Measurements from ENCODE around the gene GADD45B. TPM values are rescaled to one million over a fixed set of nuclear protein-coding genes. Genes with fewer than 3 reads are reported as not detected.
A peak's percentile ranks its signal among the peaks of the same experiment; 100 is the strongest.

The GADD45B gene
- total RNA-seq, 1 donor from 2014 or later: 1.2 TPM

DNA sequence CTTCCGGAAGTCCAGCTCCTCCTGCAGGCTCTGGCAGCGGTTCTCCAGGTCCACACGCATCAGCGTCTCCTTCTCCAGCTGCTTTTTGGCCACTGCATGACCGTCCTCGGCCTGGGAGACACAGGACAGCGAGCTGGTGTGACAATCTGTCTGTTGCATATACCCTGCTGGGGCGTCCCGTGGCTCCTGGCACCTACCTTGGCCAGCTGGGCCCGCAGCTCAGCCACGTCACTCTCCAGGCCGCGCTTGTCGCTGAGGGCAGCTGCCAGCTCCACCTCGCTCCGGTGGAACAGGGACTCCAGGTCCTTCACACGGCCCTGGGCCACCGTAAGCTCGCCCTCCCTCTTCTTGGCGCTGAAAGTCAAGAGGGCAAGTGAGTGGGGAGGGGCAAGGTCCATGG, 37.7 kb upstream of the GADD45B start:
- no peak for DNase-seq (ENCODE audit: low spot score)
- Mint-ChIP-seq H3K4me3 (ENCODE audit: unreplicated experiment) (no peak overlapping the region), H3K27ac (ENCODE audit: unreplicated experiment) (no peak overlapping the region), H3K9me3 (ENCODE audit: unreplicated experiment) (no peaks in the 10 kb centered on the region), H3K27me3 (ENCODE audit: unreplicated experiment) (peaks cover 4% of the 10 kb centered on the region), H3K36me3 (ENCODE audit: low read depth, unreplicated experiment) (peaks cover 11% of the 10 kb centered on the region), H3K4me1 (ENCODE audit: unreplicated experiment) (no peaks in the 10 kb centered on the region)
- TF ChIP-seq, protein P1, sequence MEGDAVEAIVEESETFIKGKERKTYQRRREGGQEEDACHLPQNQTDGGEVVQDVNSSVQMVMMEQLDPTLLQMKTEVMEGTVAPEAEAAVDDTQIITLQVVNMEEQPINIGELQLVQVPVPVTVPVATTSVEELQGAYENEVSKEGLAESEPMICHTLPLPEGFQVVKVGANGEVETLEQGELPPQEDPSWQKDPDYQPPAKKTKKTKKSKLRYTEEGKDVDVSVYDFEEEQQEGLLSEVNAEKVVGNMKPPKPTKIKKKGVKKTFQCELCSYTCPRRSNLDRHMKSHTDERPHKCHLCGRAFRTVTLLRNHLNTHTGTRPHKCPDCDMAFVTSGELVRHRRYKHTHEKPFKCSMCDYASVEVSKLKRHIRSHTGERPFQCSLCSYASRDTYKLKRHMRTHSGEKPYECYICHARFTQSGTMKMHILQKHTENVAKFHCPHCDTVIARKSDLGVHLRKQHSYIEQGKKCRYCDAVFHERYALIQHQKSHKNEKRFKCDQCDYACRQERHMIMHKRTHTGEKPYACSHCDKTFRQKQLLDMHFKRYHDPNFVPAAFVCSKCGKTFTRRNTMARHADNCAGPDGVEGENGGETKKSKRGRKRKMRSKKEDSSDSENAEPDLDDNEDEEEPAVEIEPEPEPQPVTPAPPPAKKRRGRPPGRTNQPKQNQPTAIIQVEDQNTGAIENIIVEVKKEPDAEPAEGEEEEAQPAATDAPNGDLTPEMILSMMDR (IDR thresholded peaks at IDR 0.05; ENCODE audit: unreplicated experiment): no peak

DNA sequence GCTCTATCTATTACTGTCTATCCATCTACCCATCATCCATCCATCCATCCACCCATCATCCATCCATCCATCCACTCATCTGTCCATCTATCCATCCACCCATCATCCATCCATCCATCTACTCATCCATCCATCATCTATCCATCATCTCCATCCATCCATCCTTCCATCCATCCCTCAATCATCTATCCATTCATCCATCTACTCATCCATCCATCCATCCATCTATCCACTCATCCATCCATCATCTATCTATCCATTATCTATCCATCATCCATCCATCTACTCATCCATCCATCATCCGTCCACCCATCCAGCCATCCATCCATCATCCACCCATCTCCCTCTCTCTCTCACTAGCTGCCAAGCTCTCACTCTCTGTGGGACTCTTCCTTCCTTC, 35.4 kb upstream of the GADD45B start:
- DNase-seq (ENCODE audit: low spot score): no peak
- H3K9me3 Mint-ChIP-seq (ENCODE audit: unreplicated experiment): no peaks in the 10 kb centered on the region
- TF ChIP-seq, protein P1 (IDR thresholded peaks at IDR 0.05; ENCODE audit: unreplicated experiment): no peak
- H3K27me3 Mint-ChIP-seq (ENCODE audit: unreplicated experiment): peaks cover 3% of the 10 kb centered on the region
- no peak overlapping the region for H3K27ac Mint-ChIP-seq (ENCODE audit: unreplicated experiment)
- peaks cover 11% of the 10 kb centered on the region for H3K36me3 Mint-ChIP-seq (ENCODE audit: low read depth, unreplicated experiment)
- peak overlapping the region; percentile 9 for H3K4me3 Mint-ChIP-seq (ENCODE audit: unreplicated experiment)
- H3K4me1 Mint-ChIP-seq (ENCODE audit: unreplicated experiment): no peaks in the 10 kb centered on the region

DNA sequence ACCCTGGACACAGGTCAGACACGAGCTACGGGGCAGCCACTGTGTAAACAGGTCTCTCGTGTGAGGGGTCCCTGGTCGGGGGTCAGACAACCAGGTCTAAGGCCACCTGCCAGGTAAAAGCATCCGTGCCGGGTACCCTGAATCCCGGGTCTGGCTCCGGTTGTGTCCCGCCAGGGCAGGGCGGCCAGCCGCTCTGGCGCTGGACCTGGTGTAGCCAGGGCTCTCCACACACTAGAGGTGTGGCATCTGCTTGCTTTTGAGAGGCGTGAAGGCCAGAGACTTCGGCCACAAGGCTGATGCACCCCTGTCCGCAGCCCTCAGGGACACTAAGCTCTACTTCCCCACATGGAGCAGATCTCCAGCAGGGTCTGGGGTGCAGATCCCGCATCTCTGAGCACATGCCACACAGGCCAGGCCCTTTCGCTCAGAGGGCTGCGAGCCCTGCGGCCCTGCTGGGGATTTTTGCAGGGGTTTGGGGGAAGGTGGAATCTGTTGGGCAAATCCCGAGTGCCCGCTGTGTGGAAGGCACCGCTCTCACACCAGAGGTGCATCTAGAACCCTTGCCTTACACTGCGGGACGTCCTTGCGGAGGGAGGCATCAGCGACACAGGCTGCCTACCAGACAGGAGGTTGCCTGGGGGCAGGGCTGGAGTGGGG, 34.7 kb upstream of the GADD45B start:
- TF ChIP-seq, protein P1 (IDR thresholded peaks at IDR 0.05; ENCODE audit: unreplicated experiment): no peak
- Mint-ChIP-seq H3K27ac (ENCODE audit: unreplicated experiment) (no peak overlapping the region), H3K4me1 (ENCODE audit: unreplicated experiment) (no peaks in the 10 kb centered on the region), H3K9me3 (ENCODE audit: unreplicated experiment) (no peaks in the 10 kb centered on the region), H3K27me3 (ENCODE audit: unreplicated experiment) (peaks cover 3% of the 10 kb centered on the region), H3K36me3 (ENCODE audit: low read depth, unreplicated experiment) (peaks cover 9% of the 10 kb centered on the region), H3K4me3 (ENCODE audit: unreplicated experiment) (no peak overlapping the region)
- DNase-seq (ENCODE audit: low spot score): no peak

DNA sequence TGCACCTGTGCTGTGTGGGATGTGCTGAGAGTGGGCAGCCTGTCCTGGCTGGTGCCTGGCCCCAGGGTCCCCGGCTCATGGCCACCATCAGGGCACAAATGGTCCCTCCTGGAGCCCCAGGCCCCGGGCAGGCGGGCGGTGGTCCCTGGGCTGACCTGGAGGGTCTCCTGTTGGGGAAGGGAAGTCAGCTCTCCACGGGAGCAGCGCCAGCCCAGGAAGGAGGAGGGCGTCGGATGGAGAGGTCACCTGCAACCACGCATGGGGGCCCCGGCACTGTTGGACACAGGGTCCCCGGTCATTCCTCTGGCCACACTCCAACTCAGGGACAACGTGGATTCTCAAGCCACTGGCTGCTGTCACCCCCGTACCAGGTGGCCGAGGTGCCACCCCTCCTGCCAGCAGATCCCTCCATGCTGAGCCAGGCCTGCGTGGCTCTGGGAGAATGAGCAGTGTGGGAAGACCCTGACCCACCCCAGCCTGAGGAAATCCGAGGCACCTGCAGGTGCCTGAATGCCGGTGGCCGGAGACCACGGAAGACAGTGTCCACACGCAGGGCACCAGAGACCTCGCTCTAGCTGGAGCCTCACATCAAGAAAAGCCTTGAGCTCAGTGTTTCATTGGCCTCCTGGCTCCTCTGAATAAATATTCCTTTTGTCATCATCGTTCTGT, 32.7 kb upstream of the GADD45B start:
- TF ChIP-seq, protein P1 (IDR thresholded peaks at IDR 0.05; ENCODE audit: unreplicated experiment): no peak
- Mint-ChIP-seq H3K4me1 (ENCODE audit: unreplicated experiment) (no peaks in the 10 kb centered on the region), H3K36me3 (ENCODE audit: low read depth, unreplicated experiment) (peaks cover 9% of the 10 kb centered on the region), H3K27me3 (ENCODE audit: unreplicated experiment) (peaks cover 3% of the 10 kb centered on the region), H3K27ac (ENCODE audit: unreplicated experiment) (peak overlapping the region; percentile 71), H3K4me3 (ENCODE audit: unreplicated experiment) (peak overlapping the region; percentile 77), H3K9me3 (ENCODE audit: unreplicated experiment) (no peaks in the 10 kb centered on the region)
- no peak for DNase-seq (ENCODE audit: low spot score)

DNA sequence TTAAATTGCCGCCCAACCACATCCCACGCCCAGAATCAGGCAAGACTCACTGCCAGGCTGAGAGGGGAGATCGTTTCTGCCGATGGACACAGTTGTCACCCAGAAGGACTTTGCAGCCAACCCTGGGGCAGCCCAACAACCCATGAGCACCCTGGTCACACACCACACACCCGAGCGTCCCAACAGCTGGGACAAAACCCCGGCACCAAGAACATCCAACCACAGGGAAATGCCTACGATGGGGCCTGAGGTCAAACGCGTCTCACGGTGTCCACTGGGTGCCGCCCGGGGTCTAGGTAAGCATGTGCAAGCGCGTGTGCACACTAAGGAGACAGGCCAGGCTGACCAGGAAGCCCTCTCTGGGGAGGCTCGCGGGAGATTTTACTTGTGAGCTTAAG, 32.1 kb upstream of the GADD45B start:
- Mint-ChIP-seq H3K4me3 (ENCODE audit: unreplicated experiment) (peak overlapping the region; percentile 77), H3K9me3 (ENCODE audit: unreplicated experiment) (no peaks in the 10 kb centered on the region), H3K36me3 (ENCODE audit: low read depth, unreplicated experiment) (peaks cover 9% of the 10 kb centered on the region), H3K4me1 (ENCODE audit: unreplicated experiment) (no peaks in the 10 kb centered on the region), H3K27me3 (ENCODE audit: unreplicated experiment) (peaks cover 3% of the 10 kb centered on the region), H3K27ac (ENCODE audit: unreplicated experiment) (peak overlapping the region; percentile 71)
- TF ChIP-seq, protein P1 (IDR thresholded peaks at IDR 0.05; ENCODE audit: unreplicated experiment): no peak
- DNase-seq (ENCODE audit: low spot score): no peak

All from endothelial cell (in vitro differentiated cells).